HepG2 (cell line): ENCODE data around the gene IGLON5. TPM values are rescaled to one million over a fixed set of nuclear protein-coding genes. Genes with fewer than 3 reads are reported as not detected.

Experiments used
- ATF1 ChIP-seq: IDR thresholded peaks from 2 replicates; pipeline ENCODE4 v1.6.1; 2016; ENCODE audit warnings: mild to moderate bottlenecking, control low read depth
- BCL6 ChIP-seq: IDR thresholded peaks from 2 replicates; pipeline ENCODE4 v1.6.1; 2016; ENCODE audit warnings: missing genetic modification reagents, missing compliant biosample characterization
- FOXP1 ChIP-seq, 2 experiments: fragments of 450-650 bp in 1 of 2; IDR thresholded peaks; 2 replicates each; pipeline ENCODE4 v1.6.1; 2017 to 2018; ENCODE audit warnings: antibody characterized with exemption in 1 of 2
- JDP2 ChIP-seq: sonication (generic); formaldehyde crosslinking; IDR thresholded peaks from 2 replicates; pipeline ENCODE4 v1.8.1; 2022; ENCODE audit warnings: missing genetic modification reagents, borderline replicate concordance
- KAT8 ChIP-seq: IDR thresholded peaks from 2 replicates; pipeline ENCODE4 v1.6.1; 2016; ENCODE audit warnings: missing genetic modification reagents, missing compliant biosample characterization
- KDM1A ChIP-seq: IDR thresholded peaks from 2 replicates; pipeline ENCODE4 v1.6.1; 2016; ENCODE audit warnings: missing compliant biosample characterization
- MLX ChIP-seq: IDR thresholded peaks from 2 replicates; pipeline ENCODE4 v1.6.1; 2016
- NFAT5 ChIP-seq: sonication (generic); formaldehyde crosslinking; IDR thresholded peaks from 2 replicates; pipeline ENCODE4 v1.4.0; 2020; ENCODE audit warnings: missing genetic modification reagents
- PAF1 ChIP-seq: IDR thresholded peaks from 2 replicates; pipeline ENCODE4 v1.6.1; 2016; ENCODE audit warnings: missing genetic modification reagents, missing compliant biosample characterization
- RBM22 ChIP-seq: fragments of 200-400 bp; formaldehyde crosslinking; optimal IDR thresholded peaks from 2 replicates; pipeline ENCODE3; 2017; ENCODE audit warnings: mild to moderate bottlenecking, low read length, moderate library complexity
- SMAD9 ChIP-seq: sonication (generic); formaldehyde crosslinking; IDR thresholded peaks from 2 replicates; pipeline ENCODE4 v1.5.1; 2020; ENCODE audit warnings: mild to moderate bottlenecking, missing genetic modification reagents
- SMC3 ChIP-seq: IDR thresholded peaks from 2 replicates; pipeline ENCODE4 v1.6.1; 2011; ENCODE audit warnings: low read length, improper control_type of control experiment
- TBL1XR1 ChIP-seq: fragments of 150-350 bp; IDR thresholded peaks from 2 replicates; pipeline ENCODE4 v1.6.1; 2014; ENCODE audit warnings: borderline replicate concordance, low read length; ENCODE audit not compliant: partially characterized antibody
- ZFP41 ChIP-seq: sonication (generic); formaldehyde crosslinking; IDR thresholded peaks from 2 replicates; pipeline ENCODE4 v1.4.0; 2020; ENCODE audit warnings: mild to moderate bottlenecking, missing genetic modification reagents, borderline replicate concordance
- ZNF12 ChIP-seq: sonication (generic); formaldehyde crosslinking; IDR thresholded peaks from 2 replicates; pipeline ENCODE4 v1.5.0; 2020; ENCODE audit warnings: missing genetic modification reagents
- ZNF224 ChIP-seq: sonication (generic); formaldehyde crosslinking; IDR thresholded peaks from 2 replicates; pipeline ENCODE4 v1.5.0; 2020; ENCODE audit warnings: mild to moderate bottlenecking, missing genetic modification reagents
- ZNF382 ChIP-seq: sonication (generic); formaldehyde crosslinking; IDR thresholded peaks from 2 replicates; pipeline ENCODE4 v1.5.0; 2020; ENCODE audit warnings: missing genetic modification reagents, mild to moderate bottlenecking, borderline replicate concordance
- ZNF432 ChIP-seq: sonication (generic); formaldehyde crosslinking; IDR thresholded peaks from 2 replicates; pipeline ENCODE4 v1.5.0; 2020; ENCODE audit warnings: missing genetic modification reagents, mild to moderate bottlenecking, borderline replicate concordance
- ZNF441 ChIP-seq: sonication (generic); formaldehyde crosslinking; IDR thresholded peaks from 2 replicates; pipeline ENCODE4 v1.7.0; 2021; ENCODE audit warnings: missing genetic modification reagents, borderline replicate concordance
- ZSCAN20 ChIP-seq: sonication (generic); formaldehyde crosslinking; IDR thresholded peaks from 2 replicates; pipeline ENCODE4 v1.4.0; 2020; ENCODE audit warnings: missing genetic modification reagents, mild to moderate bottlenecking, borderline replicate concordance
- ZSCAN30 ChIP-seq: sonication (generic); formaldehyde crosslinking; IDR thresholded peaks from 2 replicates; pipeline ENCODE4 v1.5.0; 2020; ENCODE audit warnings: mild to moderate bottlenecking, missing genetic modification reagents
- polyA plus RNA-seq, 8 experiments: library from polyadenylated mRNA; depleted of rRNA in 3 of 8; stranded (reverse) in 7 of 8; unstranded in 1 of 8; fragments of >200 nt; fragmentation: Illumina TruSeq in 4 of 8; extraction: Trizol in 4 of 8; gene quantifications; 2 replicates each; pipeline versions ENCODE4 v1.2.1 to v1.2.3, GENCODE V29; 2011 to 2016; ENCODE audit warnings: low read depth in 4 of 8, missing spikeins in 1 of 8, mixed read lengths in 1 of 8; ENCODE audit not compliant: insufficient read depth in 1 of 8
- total RNA-seq, 5 experiments: library from RNA; depleted of rRNA; stranded (reverse); fragments of >200 nt; fragmentation: Illumina TruSeq; extraction: Trizol; gene quantifications; 2 replicates each; pipeline ENCODE4 v1.2.3, GENCODE V29; 2016; ENCODE audit warnings: low read depth in 1 of 5
- TF ChIP-seq, protein P1 (sequence below): sonication (generic); formaldehyde crosslinking; conservative IDR thresholded peaks from 2 replicates; pipeline ENCODE4 v1.8.0; 2022; ENCODE audit warnings: low read depth, missing genetic modification reagents

Gene IGLON5
- total and polyA plus RNA-seq, 2 of the 13 experiments (the other 11 are each of a cell fraction or from before 2014, with no cell fraction given) = 0.04 to 5.7 TPM

- TF ChIP-seq, protein P1, sequence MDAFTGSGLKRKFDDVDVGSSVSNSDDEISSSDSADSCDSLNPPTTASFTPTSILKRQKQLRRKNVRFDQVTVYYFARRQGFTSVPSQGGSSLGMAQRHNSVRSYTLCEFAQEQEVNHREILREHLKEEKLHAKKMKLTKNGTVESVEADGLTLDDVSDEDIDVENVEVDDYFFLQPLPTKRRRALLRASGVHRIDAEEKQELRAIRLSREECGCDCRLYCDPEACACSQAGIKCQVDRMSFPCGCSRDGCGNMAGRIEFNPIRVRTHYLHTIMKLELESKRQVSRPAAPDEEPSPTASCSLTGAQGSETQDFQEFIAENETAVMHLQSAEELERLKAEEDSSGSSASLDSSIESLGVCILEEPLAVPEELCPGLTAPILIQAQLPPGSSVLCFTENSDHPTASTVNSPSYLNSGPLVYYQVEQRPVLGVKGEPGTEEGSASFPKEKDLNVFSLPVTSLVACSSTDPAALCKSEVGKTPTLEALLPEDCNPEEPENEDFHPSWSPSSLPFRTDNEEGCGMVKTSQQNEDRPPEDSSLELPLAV (CRISPR knock-in tag) = no peak
- TF ChIP-seq ZNF12 (peak; percentile 7; the same call in 1 of the 2 replicates), ZNF382 (CRISPR knock-in tag) (no peak), KAT8 (CRISPR knock-in tag) (peak; percentile 52), RBM22 (peak; percentile 51), ZNF441 (CRISPR knock-in tag) (no peak; the same call in 1 of the 2 replicates), MLX (peak; percentile 83; the same call in 1 of the 2 replicates), ZSCAN30 (no peak), ZSCAN20 (CRISPR knock-in tag) (peak; percentile 89; the same call in 1 of the 2 replicates), BCL6 (peak; percentile 58), ZFP41 (no peak), SMC3 (peak; percentile 24), ZNF432 (CRISPR knock-in tag) (no peak; the same call in 1 of the 2 replicates), FOXP1 (IDR thresholded peaks at IDR 0.05) (no peak), FOXP1 (CRISPR knock-in tag; IDR thresholded peaks at IDR 0.05) (peak; percentile 68), TBL1XR1 (peak; percentile 83), ZNF224 (0 out of 2 replicates have a peak, but pooled peaks have one; percentile 50), ATF1 (no peak), KDM1A (CRISPR knock-in tag) (no peak), PAF1 (CRISPR knock-in tag) (peak; percentile 92; the same call in 1 of the 2 replicates), JDP2 (CRISPR knock-in tag) (no peak), SMAD9 (CRISPR knock-in tag) (no peak), NFAT5 (CRISPR knock-in tag) (no peak)
These were observed 53.9 kb downstream of the IGLON5 start (continued) for GRCh38 chr19:51365211-51365964.
